Measurements from ENCODE around the gene CALHM3.

Gene CALHM3

DNA sequence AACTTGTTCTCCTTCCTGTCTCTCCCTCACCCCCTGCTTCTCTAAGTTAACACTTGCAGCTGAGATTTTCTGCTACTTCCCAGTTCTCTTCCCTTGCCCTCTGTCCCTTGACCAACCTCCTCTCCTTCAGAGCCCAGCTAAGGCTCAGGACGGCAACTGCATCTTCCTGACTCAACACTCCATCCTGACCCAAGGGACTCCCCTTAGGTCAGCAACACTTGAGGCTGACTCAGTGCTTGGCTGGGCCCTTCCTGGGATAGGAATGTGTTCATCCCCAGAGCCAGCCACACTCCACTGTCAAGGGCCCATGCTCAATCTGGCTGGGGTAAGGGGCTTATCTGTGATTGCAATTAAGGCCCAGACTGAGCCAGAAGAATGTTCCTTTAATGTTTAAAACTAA is 30.3 kb downstream of the CALHM3 start:
- no peak for DNase-seq

DNA sequence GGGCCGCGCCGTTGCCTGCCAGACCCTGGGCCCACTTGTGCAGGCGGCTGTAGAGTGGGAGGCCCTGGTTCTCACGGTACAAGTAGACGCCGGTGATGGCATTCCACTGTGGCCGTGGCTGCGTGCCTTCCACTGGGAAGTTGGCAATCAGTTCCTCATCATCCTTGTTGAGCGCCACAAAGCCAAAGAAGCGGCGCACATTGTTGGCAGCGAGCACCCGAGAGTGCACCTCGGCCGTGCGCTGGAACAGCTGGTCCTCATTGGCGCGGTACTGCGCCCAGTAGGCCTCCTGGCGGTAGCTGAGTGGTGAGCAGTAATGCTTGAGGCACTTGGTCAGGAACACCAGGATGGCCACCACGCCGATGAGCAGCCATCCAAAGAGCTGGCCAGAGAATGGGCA is 31.9 kb downstream of the CALHM3 start:
- no peak for DNase-seq

DNA sequence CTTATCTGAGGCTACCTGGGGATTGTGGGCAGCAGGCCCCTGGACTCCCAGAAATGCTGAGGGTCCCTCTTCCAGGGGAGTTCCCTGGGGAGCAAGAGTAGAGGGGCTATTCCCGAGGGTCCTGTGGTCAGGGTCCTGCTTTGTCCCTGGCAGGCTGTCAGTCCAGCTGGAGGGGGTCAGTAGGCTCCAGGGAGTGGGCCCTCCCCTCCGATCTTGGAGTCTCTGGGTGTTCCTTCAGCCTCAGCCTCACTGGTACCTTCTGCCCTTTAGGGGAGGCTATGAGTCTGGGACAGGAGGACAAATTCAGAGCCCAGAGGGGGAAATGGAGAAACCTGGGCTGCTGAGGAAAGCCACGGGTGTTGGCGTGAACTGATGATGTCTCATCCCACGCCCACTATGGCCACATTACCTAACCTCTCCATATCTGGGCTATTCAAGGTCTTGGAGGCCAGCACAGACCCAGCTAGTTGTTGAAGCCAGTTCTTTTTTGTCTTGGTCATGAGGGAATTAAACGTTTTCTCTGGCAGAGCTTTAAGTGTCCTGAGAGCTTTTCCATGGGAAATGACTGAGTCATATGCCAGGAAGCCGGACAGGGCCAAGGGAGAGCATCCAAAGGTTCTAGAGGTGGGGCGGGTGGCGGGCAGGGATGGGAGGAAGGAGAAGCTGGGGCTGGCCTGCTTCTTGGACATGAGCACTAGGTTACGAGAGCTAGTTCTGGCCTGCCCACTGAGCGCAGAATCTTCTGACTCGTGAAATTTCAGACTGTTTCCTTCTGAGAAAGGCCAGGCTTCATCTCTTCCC is 33.1 kb downstream of the CALHM3 start:
- DNase-seq = no peak

DNA sequence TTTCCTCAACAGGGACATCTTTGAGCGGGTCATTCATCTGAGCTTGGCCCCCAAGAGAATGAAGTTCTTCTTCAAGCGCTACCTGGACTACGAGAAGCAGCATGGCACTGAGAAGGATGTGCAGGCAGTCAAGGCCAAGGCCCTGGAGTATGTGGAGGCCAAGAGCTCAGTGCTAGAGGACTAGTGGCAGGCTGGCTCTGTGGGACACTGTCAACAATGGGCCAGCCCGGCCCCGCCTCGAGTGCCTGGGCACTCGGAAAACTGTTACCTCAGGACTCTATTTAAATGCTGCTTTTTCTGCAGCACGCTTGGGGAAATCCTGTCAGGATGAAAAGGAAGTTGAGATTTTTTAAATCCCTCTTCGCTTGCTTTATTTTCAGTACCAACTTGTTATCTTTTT is 33.7 kb downstream of the CALHM3 start:
- no peak for DNase-seq

DNA sequence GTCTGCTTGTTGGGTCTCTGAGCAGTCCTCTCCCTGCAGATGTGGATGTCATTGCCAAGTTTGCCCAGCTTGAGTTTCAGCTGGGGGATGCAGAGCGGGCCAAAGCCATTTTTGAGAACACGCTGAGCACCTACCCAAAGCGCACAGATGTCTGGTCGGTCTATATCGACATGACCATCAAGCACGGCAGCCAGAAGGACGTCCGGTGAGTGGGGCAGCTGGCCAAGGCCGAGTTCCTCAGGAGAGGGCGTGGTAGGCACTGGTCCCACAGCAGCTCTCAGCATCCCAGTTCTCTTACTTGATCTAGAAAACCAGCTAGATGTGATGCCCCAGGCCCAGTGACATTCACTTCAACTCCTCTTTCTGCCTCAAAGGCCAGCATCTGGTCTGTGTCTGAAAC is 34.6 kb downstream of the CALHM3 start:
- no peak for DNase-seq

DNA sequence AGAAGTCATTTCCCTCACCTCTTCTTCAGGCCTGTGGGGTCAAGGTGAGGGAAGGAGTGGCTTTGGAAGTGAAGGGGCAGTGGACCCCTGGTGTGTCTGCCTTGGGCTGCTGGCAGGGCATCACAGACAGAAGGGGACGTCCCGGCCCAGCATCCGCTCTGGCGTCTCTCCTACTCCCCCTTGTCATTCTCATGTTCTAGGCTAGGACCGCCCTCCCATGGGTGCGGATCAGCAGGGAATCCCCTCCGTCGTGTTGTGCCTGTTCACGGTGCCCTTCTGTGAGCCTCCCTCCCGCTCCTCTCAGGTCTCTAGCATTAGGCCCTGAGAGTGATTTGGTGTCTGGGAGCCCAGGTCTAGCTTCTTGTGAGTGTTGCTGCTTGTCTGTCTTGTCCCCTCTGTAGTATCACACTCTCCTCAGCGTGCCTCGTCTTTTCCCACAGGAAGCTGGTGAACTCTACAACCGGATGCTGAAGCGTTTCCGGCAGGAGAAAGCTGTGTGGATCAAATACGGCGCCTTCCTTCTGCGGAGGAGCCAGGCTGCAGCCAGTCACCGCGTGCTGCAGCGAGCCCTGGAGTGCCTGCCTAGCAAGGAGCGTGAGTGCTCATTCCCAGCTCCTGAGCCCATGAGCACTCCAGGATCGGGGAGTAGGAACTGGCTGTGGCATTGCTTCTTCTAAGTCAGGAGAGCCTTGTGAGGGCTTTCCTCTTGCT is 35.4 kb downstream of the CALHM3 start:
- DNase-seq = no peak

DNA sequence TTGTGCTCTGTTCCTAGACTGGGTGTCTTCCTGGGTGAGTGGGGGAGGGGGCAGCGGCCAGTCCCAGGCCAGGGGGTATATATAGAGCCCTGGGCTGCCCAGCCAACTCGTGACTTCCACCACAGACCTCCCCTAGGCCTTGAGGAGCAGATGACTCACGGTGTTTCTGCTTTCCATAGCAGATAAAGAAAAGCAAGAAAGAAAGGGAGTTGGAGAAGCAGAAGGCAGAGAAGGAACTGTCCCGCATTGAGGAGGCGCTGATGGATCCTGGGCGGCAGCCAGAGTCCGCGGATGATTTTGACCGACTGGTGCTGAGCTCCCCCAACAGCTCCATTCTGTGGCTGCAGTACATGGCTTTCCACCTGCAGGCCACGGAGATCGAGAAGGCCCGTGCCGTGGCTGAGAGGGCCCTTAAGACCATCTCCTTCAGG is 37.0 kb downstream of the CALHM3 start:
- DNase-seq = no peak

DNA sequence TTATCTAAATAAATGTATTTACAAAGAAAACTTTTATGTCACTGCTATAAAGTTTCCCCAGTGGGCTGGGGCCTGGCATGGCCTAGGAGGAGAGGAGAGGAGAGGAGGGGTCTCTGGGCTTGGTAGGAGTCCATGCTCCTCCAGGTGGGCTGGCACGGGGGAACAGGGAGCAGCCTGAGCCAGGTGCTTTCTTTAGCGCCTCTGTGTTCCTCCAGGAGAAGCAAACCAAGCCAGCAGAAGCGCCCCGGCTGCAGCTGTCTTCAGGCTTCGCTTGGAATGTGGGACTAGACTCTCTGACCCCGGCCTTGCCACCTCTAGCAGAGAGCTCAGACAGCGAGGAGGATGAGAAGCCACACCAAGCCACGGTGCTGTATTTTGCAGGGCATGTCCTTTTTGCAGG is 37.4 kb downstream of the CALHM3 start:
- no peak for DNase-seq

DNA sequence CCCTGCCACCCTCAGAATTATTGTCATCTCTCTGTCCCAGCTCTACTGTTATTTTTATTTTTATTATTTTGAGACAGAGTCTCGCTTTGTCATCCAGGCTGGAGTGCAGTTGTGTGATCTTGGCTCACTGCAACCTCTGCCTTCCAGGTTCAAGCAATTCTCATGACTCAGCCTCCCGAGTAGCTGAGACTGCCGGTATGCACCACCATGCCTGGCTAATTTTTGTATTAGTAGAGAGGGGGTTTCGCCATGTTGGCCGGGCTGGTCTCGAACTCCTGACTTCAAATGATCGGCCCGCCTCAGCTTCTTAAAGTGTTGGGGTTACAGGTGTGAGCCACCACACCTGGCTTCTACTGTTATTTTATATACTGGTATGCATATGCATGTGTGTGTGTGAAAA is 37.8 kb downstream of the CALHM3 start:
- no peak for DNase-seq

DNA sequence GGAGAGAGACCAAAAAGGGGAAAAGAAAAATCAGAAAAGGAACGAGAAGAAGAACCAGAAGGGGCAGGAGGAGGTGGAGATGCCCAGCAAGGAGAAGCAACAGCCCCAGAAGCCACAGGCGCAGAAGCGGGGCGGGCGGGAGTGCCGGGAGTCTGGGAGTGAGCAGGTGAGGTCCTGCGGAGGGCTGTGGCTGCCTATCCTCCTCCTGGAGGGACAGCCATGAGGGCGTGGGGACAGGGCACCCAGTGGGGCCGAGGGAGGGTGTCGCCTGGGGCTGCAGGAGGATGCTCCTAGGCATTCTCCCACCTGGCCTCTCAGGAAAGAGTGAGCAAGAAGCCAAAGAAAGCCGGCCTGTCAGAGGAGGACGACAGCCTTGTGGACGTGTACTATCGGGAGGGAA is 38.6 kb downstream of the CALHM3 start:
- no peak for DNase-seq

DNA sequence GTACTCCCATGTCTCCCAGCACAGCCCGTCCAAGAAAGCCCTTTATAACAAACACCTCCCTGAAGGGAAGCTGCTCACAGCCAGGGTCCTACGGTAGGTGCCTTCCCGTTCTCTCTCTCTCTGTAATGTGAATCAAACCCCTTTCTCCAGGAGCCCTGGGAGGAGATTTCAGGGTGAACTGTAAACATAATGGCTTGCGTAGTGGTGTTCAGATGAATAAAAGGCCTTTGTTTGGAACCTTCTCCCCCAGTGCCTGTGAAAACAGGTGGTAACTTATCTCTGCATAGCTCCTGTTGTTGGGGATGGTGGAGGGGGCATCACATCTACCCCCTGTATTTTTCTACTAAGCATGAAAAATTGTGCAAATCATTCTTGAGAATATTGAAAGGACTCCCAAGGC is 39.3 kb downstream of the CALHM3 start:
- DNase-seq = no peak

DNA sequence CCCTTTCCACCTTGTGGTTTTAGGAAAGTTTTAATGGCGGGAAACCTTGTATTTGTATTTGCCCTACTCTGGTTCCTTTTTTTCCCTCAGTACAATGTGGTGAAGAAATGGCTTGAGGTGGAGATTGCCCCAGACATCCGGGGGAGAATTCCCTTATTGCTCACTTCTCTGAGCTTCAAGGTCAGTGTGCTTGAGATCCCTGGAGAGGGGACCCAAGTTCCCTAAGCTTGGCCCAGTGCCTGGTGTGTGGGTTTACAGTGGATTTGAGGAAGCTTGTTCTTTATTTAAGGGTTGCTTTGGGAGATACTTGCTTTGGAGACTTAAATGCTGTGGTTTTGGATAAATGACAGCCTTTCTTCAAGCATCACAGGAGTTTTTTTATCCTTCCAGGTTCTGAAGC is 45.2 kb downstream of the CALHM3 start:
- DNase-seq = no peak

DNA sequence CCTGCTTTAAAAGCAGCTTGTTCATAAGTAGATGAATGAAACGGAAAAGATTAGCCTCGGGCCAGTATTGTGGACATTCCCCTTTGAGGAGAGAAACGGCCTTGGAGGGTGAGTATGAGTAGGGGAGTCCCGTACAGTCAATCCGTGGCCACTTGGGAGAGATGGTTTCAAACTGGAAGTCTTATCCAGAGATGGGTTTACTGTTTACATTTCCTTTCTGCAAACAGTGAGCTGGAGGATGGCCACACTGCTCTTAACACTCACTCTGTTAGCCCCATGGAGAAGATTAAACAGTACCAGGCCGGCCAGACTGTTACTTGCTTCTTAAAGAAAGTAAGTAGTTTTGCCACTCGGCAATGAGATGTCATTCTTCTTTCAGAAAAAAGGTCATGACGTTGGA is 47.1 kb downstream of the CALHM3 start:
- DNase-seq = no peak

DNA sequence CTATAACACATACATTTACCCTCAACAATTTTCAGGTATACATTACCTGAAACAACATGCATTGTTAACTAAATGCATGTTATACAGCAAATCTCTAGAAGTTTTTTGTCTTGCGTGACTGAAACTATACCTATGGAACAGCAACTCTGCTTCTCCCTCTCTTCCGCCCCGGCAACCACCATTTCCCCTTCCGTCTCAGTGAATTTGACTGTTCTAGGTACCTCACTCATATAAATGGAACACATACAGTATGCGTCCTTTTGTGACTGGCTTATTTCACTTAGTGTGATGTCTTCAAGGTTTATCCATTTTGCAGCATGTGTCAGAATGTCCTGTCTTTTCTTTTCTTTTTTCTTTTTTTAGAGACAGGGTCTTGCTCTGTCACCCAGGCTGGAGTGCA is 49.4 kb downstream of the CALHM3 start:
- DNase-seq = no peak

DNA sequence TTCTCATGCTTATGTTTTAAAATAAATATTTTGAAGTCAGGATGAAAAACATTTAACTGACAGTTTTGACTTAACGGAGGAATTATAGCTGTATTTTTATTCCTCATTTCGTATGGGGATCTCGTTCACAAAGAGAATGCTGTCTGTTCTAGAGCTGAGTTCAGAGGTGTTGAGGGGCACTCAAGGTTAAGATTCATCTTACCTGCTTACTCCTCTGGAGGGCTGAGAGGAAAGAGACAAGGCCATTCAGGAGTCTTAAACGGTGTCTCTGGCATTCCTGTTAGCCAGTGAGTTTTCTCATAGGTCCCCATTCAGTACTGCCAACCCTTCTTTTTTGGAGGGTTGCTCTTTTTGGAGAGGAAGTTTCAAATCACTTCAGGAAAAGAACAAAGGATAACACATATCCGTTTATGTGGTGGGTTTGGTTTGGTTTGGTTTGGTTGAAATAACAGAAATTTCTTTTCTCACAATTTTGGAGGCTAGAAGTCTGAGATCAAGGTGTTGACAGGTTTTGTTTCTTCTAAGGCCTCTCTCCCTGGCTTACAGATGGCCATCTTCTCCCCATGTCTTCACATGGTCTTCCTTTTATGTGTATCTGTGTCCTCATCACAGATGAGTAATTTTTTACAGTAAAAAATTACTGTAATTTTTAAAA is 49.9 kb downstream of the CALHM3 start:
- DNase-seq = no peak

DNA sequence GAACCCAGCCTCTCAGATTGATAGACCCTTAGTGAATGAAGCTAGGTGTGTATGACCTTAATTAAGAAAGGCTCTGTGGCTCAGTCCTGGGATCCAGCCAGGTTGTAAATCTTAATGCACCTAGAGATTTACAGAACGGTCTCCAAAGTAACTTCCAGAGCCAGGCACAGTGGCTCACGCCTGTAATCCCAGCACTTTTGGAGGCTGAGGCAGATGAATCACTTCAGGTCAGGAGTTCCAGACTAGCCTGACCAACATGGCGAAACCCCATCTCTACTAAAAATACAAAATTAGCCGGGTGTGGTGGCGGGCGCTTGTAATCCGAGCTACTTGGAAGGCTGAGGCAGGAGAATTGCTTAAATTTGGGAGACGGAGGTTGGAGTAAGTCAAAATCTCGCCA is 51.2 kb downstream of the CALHM3 start:
- no peak for DNase-seq

DNA sequence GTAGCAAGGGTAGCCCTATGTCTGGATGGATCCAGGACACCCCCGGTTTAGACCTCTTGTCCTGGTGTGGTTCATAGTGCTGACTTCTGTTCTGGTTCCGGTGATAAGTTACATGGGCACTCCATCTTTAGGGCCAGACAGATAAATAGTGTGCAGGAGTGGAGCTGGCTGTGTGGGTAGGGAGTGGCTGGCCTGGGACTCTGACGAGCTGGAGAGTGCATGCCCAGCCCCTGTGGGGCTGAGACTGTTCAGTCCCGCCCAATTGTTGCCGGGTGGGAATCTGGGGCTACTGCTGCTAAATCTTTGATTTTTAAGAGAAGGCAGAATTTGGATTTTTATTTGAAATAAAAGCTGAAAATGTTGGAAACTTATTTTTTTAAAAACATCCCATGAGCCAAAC is 55.3 kb downstream of the CALHM3 start:
- no peak for DNase-seq
